Parathyroid adenoma (tissue), 2 donors: ENCODE measurements around the gene FRZB.

ENCODE experiments used
- H2AFZ ChIP-seq: fragments of 300-600 bp; sonication (generic); one replicate; pipeline ENCODE4 v1.7.0; 2017; ENCODE audit warnings: antibody characterized with exemption, mild to moderate bottlenecking
- H3K27ac ChIP-seq: fragments of 300-600 bp; sonication (generic); one replicate; pipeline ENCODE4 v1.7.0; 2017
- H3K27me3 ChIP-seq: fragments of 300-600 bp; sonication (generic); one replicate; pipeline ENCODE4 v1.7.0; 2017; ENCODE audit warnings: low read length; ENCODE audit not compliant: control insufficient read depth, insufficient read depth
- H3K36me3 ChIP-seq: fragments of 300-600 bp; sonication (generic); one replicate; pipeline ENCODE4 v1.7.0; 2017; ENCODE audit warnings: low read length; ENCODE audit not compliant: control insufficient read depth, insufficient read depth
- H3K4me1 ChIP-seq: fragments of 300-600 bp; sonication (generic); one replicate; pipeline ENCODE4 v1.7.0; 2017; ENCODE audit warnings: control low read depth
- H3K4me2 ChIP-seq: fragments of 300-600 bp; sonication (generic); one replicate; pipeline ENCODE4 v1.7.0; 2017; ENCODE audit warnings: low read length
- H3K4me3 ChIP-seq: fragments of 300-600 bp; sonication (generic); one replicate; pipeline ENCODE4 v1.7.0; 2017; ENCODE audit warnings: low read depth, low read length
- H3K79me2 ChIP-seq: fragments of 300-600 bp; sonication (generic); one replicate; pipeline ENCODE4 v1.7.0; 2017; ENCODE audit warnings: control low read depth
- H3K9ac ChIP-seq: fragments of 300-600 bp; sonication (generic); one replicate; pipeline ENCODE4 v1.7.0; 2017; ENCODE audit warnings: mild to moderate bottlenecking
- H3K9me3 ChIP-seq: fragments of 300-600 bp; sonication (generic); one replicate; pipeline ENCODE4 v1.7.0; 2017; ENCODE audit warnings: low read length; ENCODE audit not compliant: control insufficient read depth
- CTCF ChIP-seq: fragments of 300-600 bp; sonication (generic); IDR thresholded peaks from one replicate; pipeline ENCODE4 v1.7.0; 2017; ENCODE audit warnings: antibody characterized with exemption, mild to moderate bottlenecking
- donor health status: primary hyperparathyroidism.

FRZB gene

GRCh38 chr2:182912518-182912915, 46.1 kb upstream of the FRZB start:
- no peaks in the 10 kb centered on the region for H3K36me3 ChIP-seq
- H2AFZ ChIP-seq: no peak overlapping the region
- H3K4me2 ChIP-seq: no peak overlapping the region
- TF ChIP-seq CTCF: no peak
- no peak overlapping the region for H3K27ac ChIP-seq
- H3K9me3 ChIP-seq: no peaks in the 10 kb centered on the region
- H3K27me3 ChIP-seq: no peaks in the 10 kb centered on the region
- H3K4me1 ChIP-seq: no peaks in the 10 kb centered on the region
- no peak overlapping the region for H3K4me3 ChIP-seq
- H3K79me2 ChIP-seq: no peaks in the 10 kb centered on the region
- H3K9ac ChIP-seq: no peak overlapping the region

- Histone ChIP-seq H3K27me3 (no peaks in the 10 kb centered on the region), H3K4me1 (no peaks in the 10 kb centered on the region), H3K4me2 (no peak overlapping the region), H3K79me2 (no peaks in the 10 kb centered on the region), H3K9me3 (no peaks in the 10 kb centered on the region), H3K4me3 (no peak overlapping the region), H3K9ac (no peak overlapping the region), H3K36me3 (no peaks in the 10 kb centered on the region), H2AFZ (no peak overlapping the region), H3K27ac (no peak overlapping the region)
- TF ChIP-seq CTCF: no peak
Measured at GRCh38 chr2:182911813-182912517, 45.5 kb upstream of the FRZB start.

GRCh38 chr2:182910965-182911364, 44.5 kb upstream of the FRZB start:
- Histone ChIP-seq H3K9ac (no peak overlapping the region), H3K27me3 (no peaks in the 10 kb centered on the region), H3K4me3 (no peak overlapping the region), H3K27ac (no peak overlapping the region), H3K4me1 (no peaks in the 10 kb centered on the region), H3K79me2 (no peaks in the 10 kb centered on the region), H3K36me3 (no peaks in the 10 kb centered on the region), H2AFZ (no peak overlapping the region), H3K9me3 (no peaks in the 10 kb centered on the region), H3K4me2 (no peak overlapping the region)
- no peak for TF ChIP-seq CTCF

GRCh38 chr2:182907081-182907830, 40.8 kb upstream of the FRZB start:
- Histone ChIP-seq H3K4me2 (no peak overlapping the region), H3K36me3 (no peaks in the 10 kb centered on the region), H2AFZ (no peak overlapping the region), H3K4me1 (no peaks in the 10 kb centered on the region), H3K9me3 (no peaks in the 10 kb centered on the region), H3K9ac (no peak overlapping the region), H3K79me2 (no peaks in the 10 kb centered on the region), H3K27ac (no peak overlapping the region), H3K27me3 (no peaks in the 10 kb centered on the region), H3K4me3 (no peak overlapping the region)
- TF ChIP-seq CTCF: no peak
